ENCODE data around the gene SEMA3A.

SEMA3A gene

GRCh38 chr7:84195295-84196060 is 889 bp upstream of the SEMA3A start:
- DNase-seq (ENCODE audit: low read depth, low spot score), result no peak

- DNase-seq (ENCODE audit: low read depth, low spot score), result no peak
Measured at GRCh38 chr7:84193747-84194146, 842 bp downstream of the SEMA3A start.

- DNase-seq (ENCODE audit: low read depth, low spot score), result no peak
Measured at GRCh38 chr7:84191842-84192241, 2.7 kb downstream of the SEMA3A start.

- DNase-seq (ENCODE audit: low read depth, low spot score), result no peak
Measured at GRCh38 chr7:84191261-84191660, 3.3 kb downstream of the SEMA3A start.

GRCh38 chr7:84190016-84190705 is 4.4 kb downstream of the SEMA3A start:
- no peak for DNase-seq (ENCODE audit: low read depth, low spot score)

- DNase-seq (ENCODE audit: low read depth, low spot score), result no peak
Measured at GRCh38 chr7:84188786-84189405, 5.7 kb downstream of the SEMA3A start.

GRCh38 chr7:84187813-84188510 is 6.6 kb downstream of the SEMA3A start:
- DNase-seq (ENCODE audit: low read depth, low spot score), result no peak

- DNase-seq (ENCODE audit: low read depth, low spot score), result no peak
Measured at GRCh38 chr7:84187087-84187805, 7.3 kb downstream of the SEMA3A start.

- DNase-seq (ENCODE audit: low read depth, low spot score), result no peak
Measured at GRCh38 chr7:84183741-84184140, 10.8 kb downstream of the SEMA3A start.

- DNase-seq (ENCODE audit: low read depth, low spot score), result no peak
Measured at GRCh38 chr7:84182301-84182700, 12.3 kb downstream of the SEMA3A start.

- DNase-seq (ENCODE audit: low read depth, low spot score), result no peak
Measured at GRCh38 chr7:84181628-84182027, 13.0 kb downstream of the SEMA3A start.

GRCh38 chr7:84177758-84178412 is 16.7 kb downstream of the SEMA3A start:
- no peak for DNase-seq (ENCODE audit: low read depth, low spot score)

GRCh38 chr7:84176716-84177115 is 17.9 kb downstream of the SEMA3A start:
- DNase-seq (ENCODE audit: low read depth, low spot score), result no peak

- DNase-seq (ENCODE audit: low read depth, low spot score), result no peak
Measured at GRCh38 chr7:84175461-84175860, 19.1 kb downstream of the SEMA3A start.

GRCh38 chr7:84170646-84171045 is 23.9 kb downstream of the SEMA3A start:
- no peak for DNase-seq (ENCODE audit: low read depth, low spot score)

GRCh38 chr7:84162584-84162983 is 32.0 kb downstream of the SEMA3A start:
- no peak for DNase-seq (ENCODE audit: low read depth, low spot score)

- no peak for DNase-seq (ENCODE audit: low read depth, low spot score)
Measured at GRCh38 chr7:84162125-84162524, 32.5 kb downstream of the SEMA3A start.

GRCh38 chr7:84161398-84161797 is 33.2 kb downstream of the SEMA3A start:
- DNase-seq (ENCODE audit: low read depth, low spot score), result no peak

- no peak for DNase-seq (ENCODE audit: low read depth, low spot score)
Measured at GRCh38 chr7:84159435-84159834, 35.2 kb downstream of the SEMA3A start.

GRCh38 chr7:84157171-84157570 is 37.4 kb downstream of the SEMA3A start:
- no peak for DNase-seq (ENCODE audit: low read depth, low spot score)
